Astrocyte (in vitro differentiated cells and primary cell): ENCODE measurements around the gene RFX1.

Source experiments
- EZH2 ChIP-seq: IDR thresholded peaks from 2 replicates; pipeline ENCODE4 v1.6.1; 2012; ENCODE audit warnings: mild to moderate bottlenecking, low read length, inconsistent platforms; ENCODE audit not compliant: insufficient read depth
- TF ChIP-seq, protein P1 (sequence below): IDR thresholded peaks from 2 replicates; pipeline ENCODE4 v1.5.1; 2011; ENCODE audit warnings: low read depth, mild to moderate bottlenecking, inconsistent platforms, low read length, moderate library complexity; ENCODE audit not compliant: insufficient read depth

DNA sequence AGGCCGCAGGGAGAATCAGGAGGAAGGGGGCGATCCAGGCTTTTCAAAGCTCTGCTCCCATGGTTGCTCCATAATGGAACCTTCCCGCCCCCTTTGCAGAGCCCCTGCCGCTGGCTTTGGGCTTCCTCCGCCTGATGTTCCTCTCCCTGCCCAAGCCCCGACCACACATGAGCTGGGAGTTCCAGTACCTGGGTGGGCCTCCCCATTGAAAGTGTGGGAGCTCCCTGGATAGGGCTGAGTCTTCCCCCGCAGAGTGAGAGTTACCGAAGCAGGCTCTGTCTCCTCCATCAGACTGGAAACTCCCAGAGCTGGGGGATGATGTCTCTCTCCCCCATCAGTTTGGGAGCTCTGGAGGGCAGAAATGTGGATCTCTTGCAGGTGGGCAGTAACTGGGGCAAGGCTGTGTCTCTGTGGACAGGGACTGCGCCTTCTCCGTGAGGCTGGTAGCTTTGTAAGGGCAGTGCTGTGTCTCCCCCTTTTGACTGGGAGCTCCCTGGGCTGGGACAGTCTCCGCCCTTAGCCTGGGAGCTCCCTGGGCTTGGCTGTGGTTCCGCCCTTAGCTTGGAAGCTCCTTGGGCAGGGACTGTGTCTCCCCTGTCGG lies 53.1 kb downstream of the RFX1 start:
- TF ChIP-seq, protein P1, sequence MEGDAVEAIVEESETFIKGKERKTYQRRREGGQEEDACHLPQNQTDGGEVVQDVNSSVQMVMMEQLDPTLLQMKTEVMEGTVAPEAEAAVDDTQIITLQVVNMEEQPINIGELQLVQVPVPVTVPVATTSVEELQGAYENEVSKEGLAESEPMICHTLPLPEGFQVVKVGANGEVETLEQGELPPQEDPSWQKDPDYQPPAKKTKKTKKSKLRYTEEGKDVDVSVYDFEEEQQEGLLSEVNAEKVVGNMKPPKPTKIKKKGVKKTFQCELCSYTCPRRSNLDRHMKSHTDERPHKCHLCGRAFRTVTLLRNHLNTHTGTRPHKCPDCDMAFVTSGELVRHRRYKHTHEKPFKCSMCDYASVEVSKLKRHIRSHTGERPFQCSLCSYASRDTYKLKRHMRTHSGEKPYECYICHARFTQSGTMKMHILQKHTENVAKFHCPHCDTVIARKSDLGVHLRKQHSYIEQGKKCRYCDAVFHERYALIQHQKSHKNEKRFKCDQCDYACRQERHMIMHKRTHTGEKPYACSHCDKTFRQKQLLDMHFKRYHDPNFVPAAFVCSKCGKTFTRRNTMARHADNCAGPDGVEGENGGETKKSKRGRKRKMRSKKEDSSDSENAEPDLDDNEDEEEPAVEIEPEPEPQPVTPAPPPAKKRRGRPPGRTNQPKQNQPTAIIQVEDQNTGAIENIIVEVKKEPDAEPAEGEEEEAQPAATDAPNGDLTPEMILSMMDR: no peak
- TF ChIP-seq EZH2: no peak
